GM20000 (cell line): Measurements from ENCODE around the gene OPRM1.

Experiments used
- DNase-seq: peaks from one replicate; pipeline ENCODE4 v3.0.0; 2012; ENCODE audit warnings: low spot score
- TF ChIP-seq, protein P1 (sequence below): IDR thresholded peaks from 2 replicates; pipeline ENCODE4 v1.5.1; 2012; ENCODE audit warnings: mild to moderate bottlenecking, control low read depth; ENCODE audit errors: extremely low read depth, missing control alignments

Gene OPRM1

DNA sequence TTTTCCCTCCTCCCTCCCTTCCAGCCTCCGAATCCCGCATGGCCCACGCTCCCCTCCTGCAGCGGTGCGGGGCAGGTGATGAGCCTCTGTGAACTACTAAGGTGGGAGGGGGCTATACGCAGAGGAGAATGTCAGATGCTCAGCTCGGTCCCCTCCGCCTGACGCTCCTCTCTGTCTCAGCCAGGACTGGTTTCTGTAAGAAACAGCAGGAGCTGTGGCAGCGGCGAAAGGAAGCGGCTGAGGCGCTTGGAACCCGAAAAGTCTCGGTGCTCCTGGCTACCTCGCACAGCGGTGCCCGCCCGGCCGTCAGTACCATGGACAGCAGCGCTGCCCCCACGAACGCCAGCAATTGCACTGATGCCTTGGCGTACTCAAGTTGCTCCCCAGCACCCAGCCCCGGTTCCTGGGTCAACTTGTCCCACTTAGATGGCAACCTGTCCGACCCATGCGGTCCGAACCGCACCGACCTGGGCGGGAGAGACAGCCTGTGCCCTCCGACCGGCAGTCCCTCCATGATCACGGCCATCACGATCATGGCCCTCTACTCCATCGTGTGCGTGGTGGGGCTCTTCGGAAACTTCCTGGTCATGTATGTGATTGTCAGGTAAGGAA lies at the start of gene OPRM1:
Gene OPRM1, plus strand, starts transcription at position 10 of the 612 bp plus-strand sequence. Its CDS starts 305 bp downstream, at position 315.
- DNase-seq = peak; percentile 7
- TF ChIP-seq, protein P1, sequence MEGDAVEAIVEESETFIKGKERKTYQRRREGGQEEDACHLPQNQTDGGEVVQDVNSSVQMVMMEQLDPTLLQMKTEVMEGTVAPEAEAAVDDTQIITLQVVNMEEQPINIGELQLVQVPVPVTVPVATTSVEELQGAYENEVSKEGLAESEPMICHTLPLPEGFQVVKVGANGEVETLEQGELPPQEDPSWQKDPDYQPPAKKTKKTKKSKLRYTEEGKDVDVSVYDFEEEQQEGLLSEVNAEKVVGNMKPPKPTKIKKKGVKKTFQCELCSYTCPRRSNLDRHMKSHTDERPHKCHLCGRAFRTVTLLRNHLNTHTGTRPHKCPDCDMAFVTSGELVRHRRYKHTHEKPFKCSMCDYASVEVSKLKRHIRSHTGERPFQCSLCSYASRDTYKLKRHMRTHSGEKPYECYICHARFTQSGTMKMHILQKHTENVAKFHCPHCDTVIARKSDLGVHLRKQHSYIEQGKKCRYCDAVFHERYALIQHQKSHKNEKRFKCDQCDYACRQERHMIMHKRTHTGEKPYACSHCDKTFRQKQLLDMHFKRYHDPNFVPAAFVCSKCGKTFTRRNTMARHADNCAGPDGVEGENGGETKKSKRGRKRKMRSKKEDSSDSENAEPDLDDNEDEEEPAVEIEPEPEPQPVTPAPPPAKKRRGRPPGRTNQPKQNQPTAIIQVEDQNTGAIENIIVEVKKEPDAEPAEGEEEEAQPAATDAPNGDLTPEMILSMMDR = no peak

DNA sequence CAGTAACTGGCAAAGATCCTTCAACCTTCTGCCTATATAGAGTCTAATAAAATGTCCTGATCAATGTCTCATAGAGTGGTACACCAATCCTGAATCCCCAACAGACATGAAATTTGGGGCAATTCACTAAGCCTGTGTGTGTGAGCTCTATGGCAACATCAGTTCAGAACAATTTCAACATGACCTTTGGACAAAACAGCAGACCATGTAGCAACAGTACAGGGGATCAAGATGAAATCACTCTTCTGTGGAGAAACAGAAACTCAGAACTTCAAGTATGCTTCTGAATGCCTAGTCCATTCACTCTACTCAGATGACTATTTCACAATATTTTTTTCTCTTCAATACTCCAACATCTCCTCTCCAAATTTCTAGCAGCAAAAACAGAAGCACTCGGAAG lies 49.1 kb upstream of the OPRM1 start:
- no peak for DNase-seq
- TF ChIP-seq, protein P1 = no peak

DNA sequence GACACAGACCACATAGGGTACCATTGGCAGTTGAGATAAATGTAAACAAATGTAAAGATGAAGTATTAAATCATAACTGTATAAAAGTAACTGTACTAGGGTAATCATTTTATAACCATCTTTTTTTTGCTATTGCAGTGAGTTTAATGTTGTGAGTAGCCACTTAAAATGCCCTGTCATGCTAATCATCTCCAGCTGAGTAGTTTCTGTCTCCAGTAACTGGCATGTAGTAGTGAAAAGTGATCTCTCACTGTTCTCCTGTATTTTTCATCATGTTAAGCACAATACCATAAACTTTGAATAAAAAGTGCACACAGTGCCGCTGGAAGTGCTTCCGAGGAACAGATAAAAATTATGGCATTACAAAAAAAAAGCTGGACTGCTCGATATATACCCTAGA lies 45.0 kb upstream of the OPRM1 start:
- TF ChIP-seq, protein P1 = no peak
- no peak for DNase-seq

DNA sequence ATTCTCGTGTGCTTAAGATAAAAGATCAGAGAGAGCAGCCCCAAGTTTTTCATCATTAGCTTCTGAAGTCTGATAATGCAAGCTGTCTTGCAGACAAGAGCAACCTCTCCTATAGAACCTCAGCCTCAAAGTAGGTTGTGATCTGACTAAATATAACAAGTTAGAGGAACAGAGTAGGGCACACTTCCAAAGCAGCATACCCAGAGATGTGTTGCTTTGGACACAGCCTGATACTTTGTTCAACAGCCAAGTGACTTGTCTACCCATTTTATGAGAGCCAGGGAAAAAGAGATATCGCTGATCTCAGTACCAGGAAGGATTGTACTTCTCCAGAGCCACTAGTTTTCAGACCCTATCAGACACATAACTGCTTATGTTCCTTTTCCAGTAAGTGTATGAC lies 44.2 kb upstream of the OPRM1 start:
- TF ChIP-seq, protein P1 = no peak
- no peak for DNase-seq

DNA sequence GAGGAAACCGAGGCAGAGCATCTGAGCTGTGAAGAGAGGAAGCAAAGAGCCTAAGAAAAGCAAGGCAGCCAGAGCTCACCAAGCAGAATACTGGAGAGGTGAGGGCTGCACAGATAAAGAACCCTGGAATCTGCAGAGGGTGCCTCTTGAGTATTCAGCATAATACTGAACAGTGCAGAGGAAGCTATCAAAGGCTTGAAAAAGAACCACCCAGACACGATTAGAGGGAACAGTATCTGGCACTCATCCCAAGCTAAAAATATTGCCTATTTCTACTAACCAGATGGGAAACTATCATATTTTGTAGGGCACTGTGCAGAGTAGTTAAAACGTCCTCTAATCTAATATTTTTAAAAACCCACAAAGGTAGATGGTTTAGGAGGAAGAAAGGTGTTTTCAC lies 41.8 kb upstream of the OPRM1 start:
- DNase-seq = no peak
- TF ChIP-seq, protein P1 = no peak

DNA sequence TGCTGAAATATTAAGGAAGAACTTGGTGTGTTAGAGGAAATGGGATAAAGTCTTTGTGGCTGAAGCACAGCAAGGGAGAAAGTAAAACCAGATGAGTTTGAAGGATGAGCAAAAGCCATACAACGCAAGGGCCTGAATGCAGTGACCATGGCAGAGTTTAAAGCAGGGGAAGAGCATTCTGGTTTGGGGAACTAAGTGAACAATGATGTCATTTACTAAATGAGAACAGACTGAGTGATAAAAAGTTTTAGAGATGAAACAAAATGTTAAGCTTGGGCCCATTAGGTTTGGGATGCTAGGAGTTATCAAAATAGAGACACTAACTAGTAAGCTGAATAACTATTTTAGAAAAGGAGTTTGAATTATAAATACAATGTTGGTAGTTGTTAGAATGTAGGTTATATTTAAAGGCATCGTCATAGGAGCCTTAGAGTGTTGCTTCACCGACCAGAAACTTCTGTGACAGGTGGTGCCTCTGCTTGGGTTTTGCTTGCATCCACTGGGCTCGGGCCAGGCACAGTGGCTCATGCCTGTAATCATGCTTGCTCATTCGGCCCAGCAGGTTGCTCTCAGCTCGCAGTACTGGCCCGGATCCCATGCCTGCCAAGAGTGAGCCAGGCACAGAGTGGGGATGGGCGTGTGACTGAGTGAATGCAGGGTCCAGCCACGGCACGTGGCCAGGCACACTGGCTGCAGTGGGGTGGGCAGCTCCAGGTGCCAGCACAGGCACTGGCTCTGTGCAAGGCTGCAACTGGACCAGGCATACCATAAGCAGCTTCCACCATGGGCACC lies 37.4 kb upstream of the OPRM1 start:
- TF ChIP-seq, protein P1 = no peak
- DNase-seq = no peak

DNA sequence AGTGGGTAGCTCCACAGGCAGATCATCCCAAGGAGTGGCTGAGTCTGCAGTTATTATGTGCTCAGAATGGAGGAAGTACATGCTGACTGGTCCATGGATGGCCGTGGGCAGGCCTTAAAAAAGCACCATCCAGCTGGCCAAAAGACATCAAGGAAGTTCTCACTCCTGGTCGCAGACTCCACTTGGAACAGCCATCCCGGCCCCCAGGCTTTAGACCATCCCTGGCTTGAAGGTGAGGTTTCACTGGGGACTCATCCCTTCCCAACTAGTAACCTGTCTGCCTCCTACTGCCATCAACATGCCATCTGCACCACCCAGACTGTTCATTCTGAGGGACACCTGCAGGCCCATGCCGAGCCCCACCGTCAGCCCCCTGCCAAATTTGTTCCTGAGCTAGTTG lies 36.1 kb upstream of the OPRM1 start:
- TF ChIP-seq, protein P1 = no peak
- no peak for DNase-seq
